Ecto neural progenitor cell (in vitro differentiated cells): ENCODE measurements around the gene MED12L.

ENCODE experiments used
- DNase-seq: peaks from one replicate; pipeline ENCODE4 v3.0.0-alpha.2; 2018; ENCODE audit warnings: low spot score

MED12L gene

DNA sequence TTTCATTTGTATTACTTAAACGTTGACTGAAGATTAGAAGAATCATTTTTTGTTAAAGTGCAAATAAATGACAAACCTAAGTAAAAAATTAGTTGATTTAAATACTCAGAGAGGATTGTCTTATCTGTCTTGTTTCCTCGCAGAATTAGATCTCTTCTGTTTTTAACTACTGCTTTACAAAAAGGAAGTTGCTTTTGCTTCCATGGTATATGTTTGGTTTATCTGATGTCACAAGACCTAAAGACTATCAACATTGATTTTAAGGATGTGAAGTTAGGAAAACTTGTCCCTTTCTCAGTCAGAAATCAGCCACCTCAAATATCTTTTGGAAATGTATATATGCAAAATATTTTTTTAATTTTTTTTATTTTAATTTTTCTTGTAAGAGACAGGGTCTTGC is 88.9 kb downstream of the MED12L start:
- DNase-seq: no peak

- no peak for DNase-seq
Measured at GRCh38 chr3:151175952-151176351, 90.5 kb downstream of the MED12L start.

DNA sequence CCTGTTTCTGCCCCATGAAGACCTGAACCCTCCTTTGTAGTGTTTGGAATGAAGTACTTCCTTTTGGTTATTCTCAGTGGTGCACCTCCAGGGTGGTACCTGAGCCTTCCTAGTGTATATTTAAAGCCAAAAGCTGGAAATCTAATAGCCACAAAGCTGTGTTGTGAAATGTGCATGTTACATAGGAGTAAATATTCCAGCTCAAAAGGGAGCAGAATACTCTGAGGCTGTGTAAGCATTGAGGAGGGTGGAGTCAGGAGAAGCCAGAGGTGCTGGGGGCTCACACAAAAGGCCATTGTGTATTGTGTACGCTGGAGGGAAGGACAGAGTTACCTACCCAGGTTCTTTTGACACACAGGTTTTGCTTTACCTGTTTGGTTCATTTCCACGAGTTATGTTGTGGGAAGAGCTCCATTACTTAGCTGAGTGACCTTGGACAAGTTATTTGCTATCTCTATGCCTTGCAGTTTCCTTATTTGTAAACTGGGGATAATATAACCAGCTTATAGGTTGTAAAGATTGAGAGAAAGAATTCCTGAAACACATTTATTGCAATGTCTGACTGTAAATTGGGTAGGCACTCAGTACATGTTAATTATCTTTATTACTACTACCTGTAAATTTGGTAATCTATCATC is 92.9 kb downstream of the MED12L start:
- DNase-seq: no peak

GRCh38 chr3:151182349-151183079 is 97.0 kb downstream of the MED12L start:
- no peak for DNase-seq

DNA sequence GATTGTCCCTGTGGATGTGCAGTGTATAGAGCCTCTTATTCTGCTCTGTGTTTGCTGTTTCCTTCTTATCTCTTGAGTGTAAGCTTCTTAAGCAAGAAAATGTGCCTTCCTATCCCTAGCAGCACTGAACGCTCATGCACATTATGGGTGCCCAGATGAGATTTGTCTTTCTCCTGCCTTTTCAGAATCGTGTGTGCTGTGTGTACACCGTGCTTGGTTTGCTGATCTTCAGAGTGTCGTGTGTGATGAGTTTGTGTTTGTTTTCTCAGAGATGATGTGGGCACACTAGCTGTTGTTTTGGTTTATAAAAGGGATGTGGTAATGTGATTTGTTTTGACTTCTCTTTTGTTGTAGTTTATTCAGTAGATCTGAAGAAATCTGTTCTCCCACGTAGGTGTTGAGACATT is 97.8 kb downstream of the MED12L start:
- DNase-seq: no peak

DNA sequence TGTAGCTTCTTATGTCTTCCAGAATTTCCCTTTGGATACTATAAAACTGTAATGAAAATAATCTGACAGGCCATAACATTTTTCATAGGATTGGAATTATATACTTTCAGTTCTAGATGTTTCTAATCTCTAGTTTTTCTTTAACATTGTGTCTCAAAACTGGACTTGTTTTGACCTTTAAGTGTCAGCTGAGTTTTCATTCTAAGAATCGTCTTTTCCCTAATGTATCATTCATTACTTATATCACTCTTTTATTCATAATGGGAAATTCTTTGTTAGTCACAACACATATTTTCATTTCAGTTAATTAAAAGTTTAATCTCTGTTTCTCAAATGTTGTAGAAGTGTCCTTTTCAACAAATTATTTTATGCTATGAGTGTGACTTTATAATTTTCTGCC is 105.6 kb downstream of the MED12L start:
- no peak for DNase-seq

DNA sequence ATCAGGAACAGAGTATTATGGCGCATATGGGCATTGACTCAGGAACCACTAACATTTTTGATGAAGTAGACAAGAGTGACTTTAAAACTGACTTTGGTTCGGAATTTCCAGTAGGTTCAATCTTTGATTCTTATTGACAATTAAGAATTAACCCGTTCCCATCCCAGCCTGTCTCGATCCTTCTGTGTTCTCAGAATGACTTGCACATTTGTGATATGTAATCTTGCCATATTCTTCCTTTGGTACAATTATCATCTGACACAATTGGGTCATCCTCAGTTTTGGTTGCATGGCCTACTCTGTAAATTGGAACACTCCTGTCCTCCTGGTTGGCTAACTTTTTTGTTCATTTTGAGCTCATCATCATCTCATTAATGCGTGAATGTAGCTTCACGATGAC is 107.1 kb downstream of the MED12L start:
- no peak for DNase-seq

DNA sequence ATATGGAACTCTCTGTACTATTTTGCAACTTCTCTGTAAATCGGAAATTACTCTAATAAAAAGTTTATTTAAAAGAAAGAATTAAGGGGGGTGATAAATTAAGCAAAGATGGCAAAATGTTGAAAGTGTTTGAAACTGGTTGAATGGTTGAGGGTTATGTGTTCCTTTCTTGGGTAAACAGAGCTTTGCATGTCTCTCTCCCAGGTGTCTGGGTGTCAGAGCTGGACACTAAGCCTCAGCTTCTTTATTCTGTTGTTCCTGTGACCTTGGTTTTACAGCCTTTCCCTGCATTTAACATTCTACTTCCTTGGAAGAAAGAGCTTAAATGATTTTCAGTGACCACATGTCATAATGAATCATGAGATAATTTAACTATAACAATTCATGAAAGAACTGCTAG is 110.4 kb downstream of the MED12L start:
- DNase-seq: no peak

DNA sequence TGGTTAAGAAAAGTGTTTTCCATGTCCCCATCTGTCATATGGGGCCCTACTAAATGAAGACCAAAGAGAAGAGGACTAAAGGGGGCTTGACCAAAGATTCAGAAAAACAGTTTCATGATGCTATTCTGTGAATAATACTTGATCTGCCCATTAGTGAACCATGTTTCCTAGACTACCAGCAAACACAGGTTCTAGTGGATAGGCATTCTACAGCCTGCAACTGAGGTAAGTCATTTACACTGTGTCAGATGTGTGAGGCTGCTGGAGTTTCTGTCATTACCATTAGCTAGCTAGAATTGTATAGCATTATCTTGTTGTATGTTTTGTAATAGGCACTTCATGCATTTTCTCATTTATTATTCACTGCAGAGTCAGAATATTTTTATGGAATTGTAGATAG is 111.0 kb downstream of the MED12L start:
- no peak for DNase-seq

DNA sequence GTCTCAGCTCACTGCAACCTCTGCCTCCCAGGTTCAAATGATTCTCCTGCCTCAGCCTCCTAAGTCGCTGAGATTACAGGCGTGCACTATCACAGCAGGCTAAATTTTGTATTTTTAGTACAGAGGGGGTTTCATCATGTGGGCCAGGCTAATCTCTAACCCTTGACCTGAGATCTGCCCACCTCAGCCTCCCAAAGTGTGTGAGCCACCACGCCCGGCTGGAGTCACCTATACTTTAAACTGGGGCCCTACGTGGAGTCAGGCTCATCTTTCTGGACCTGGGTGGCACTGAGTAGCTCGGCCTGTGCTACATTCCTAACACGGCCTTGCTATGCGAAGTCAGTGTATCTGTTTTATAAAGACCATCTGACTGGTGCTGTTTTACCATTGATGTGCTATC is 111.8 kb downstream of the MED12L start:
- no peak for DNase-seq

- DNase-seq: no peak
Measured at GRCh38 chr3:151197981-151198767, 112.7 kb downstream of the MED12L start.

- no peak for DNase-seq
Measured at GRCh38 chr3:151198849-151199248, 113.4 kb downstream of the MED12L start.

DNA sequence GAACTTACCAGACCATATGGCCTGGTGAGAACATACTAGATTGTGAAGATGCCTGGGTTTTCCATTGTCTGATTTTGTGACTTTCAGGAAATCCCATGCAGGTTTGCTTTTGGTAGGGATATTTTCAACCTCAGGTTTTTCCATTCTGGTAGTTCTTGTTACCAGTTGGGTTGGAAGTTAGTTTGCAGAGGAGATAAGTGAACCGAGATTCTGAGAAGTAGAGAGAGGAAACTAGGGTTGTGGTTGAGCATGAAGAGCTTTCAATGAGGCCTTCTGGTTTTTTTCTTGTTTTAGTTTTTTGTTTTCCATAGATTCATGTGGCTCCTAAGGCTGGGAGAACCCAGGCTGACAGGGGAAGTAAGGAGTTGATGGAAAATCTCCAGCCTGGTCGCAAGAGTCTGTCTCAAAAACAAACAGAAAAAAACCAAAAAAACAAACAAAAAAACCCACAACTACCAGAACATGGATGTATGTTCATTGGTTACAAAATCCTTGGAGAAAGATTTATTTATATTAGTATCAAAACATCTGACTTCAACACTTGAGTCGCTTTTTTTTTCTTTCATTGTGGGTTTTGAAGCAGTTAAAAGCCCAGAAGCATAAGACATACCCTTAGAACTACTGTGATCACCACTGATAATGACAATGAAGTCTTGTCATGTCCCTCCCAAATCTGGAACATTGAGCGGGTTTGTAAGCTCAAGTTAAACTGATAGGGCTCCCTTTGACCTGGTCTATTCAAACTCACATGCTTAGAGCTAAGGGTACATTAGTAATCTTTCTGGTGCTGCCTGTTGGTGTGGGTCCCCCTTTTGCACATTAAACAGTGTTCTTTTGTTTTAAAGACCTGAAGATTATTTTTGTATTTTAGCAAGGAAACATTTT is 114.3 kb downstream of the MED12L start:
- DNase-seq: no peak

- DNase-seq: no peak
Measured at GRCh38 chr3:151200586-151200985, 115.1 kb downstream of the MED12L start.

GRCh38 chr3:151201051-151201730 is 115.7 kb downstream of the MED12L start:
- DNase-seq: no peak

DNA sequence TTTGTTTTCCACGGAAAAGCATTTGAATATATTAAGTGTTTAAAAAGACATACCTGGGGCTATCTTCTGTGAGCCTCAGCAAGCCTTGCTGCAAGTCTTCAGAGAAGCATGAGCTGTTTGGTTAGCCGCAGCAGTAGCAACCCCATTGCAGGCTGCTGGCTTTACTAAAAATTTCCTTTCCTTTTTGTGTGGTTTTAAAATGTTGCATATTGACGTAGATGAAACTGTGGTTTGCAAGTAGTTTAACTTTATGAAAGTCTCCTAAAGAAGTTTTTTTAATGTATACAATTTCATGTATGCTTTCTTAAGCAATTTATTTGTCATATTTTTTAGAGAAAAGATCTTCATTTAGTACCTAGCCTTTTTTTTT is 117.6 kb downstream of the MED12L start, which contains the start of gene GPR171:
Gene GPR171 (minus strand): TSS at position 166 of the 370 bp plus-strand sequence. CDS start 3,830 bp downstream, outside the sequence.
- no peak for DNase-seq

- DNase-seq: no peak
Measured at GRCh38 chr3:151204530-151205402, 119.3 kb downstream of the MED12L start.

DNA sequence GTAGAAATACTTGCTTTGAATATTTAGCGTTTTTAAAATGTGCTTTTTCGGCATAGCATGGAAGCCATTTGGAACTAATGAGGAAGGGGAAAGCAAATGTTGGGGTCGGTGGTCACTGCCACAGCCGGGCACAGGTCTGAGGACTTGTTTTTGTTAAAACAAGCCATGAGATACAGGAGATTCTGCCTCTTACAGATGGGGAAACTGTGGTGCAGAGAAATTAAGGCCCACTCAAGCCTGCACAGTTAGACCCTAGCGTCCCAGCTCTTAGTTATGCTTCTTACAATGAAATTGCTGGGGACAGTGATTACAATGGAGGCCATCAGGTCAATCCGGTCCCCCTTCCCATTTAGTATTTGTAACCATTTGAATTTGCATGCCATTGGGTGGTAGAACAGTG is 120.0 kb downstream of the MED12L start:
- DNase-seq: no peak

DNA sequence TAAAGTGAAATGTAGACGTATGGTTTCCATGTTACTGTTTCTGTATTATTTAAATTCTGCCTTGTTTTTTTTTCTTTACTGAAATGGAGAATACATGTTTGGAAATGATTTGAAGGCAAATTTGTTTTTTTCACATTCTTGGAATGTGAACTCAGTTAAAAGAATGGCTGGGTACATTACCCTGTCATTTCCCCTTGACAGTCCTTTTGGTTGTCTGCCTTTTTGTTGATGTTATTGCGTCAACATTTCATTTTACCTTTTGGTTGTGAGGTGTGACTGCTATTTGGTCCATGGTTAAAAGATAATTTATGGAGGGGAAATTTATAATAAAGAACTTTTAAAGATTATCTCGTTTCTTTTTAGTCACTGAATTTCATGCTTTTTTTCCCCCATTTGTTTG is 120.7 kb downstream of the MED12L start:
- DNase-seq: no peak

- DNase-seq: no peak
Measured at GRCh38 chr3:151209654-151210053, 124.2 kb downstream of the MED12L start.
